GM18526 (cell line): ENCODE data around the gene CDIPT.

Experiments
- POLR2A ChIP-seq: IDR thresholded peaks from 3 replicates; pipeline ENCODE4 v1.6.1; 2011; ENCODE audit not compliant: insufficient read length; ENCODE audit errors: extremely low read depth

CDIPT gene

DNA sequence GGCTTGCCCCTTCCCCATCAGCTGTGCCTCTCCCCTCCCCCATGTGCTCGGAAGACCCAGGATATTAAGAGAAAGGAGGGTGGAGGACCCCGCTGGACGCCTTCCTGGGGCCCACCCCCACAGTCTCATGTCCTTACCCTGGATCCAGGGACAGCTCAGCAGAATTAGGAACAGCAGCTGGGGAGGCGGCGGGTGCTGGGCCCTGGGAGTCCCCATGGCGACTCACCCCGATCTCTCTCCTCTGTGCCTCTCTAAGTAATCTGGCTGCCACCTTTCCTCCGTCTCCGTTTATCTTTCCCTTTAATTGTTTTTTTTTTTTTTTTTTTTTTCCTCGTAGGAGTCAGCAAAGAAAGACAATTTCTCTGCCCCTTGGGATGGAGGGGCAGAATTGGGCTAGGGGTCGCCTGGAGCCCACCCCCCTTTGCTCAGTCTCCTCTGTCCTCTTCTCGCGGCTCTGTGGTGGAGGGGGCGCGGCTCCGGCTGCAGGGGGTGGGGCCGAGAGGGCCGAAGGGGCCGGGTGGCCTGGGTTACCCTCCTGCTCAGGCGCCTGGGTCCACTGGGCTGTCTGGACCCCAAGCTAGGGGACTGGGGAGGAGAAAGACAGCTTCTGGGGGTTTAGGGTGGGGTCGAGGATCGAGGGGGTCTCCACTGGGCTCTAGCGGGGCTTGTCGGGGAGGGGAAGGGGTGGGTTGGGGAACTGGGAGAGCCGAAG, 35.9 kb upstream of the CDIPT start:
- no peak for TF ChIP-seq POLR2A

- no peak for TF ChIP-seq POLR2A
Observed at GRCh38 chr16:29898135-29898803, 35.2 kb upstream of the CDIPT start.

GRCh38 chr16:29897333-29897732, 34.3 kb upstream of the CDIPT start:
- no peak for TF ChIP-seq POLR2A

DNA sequence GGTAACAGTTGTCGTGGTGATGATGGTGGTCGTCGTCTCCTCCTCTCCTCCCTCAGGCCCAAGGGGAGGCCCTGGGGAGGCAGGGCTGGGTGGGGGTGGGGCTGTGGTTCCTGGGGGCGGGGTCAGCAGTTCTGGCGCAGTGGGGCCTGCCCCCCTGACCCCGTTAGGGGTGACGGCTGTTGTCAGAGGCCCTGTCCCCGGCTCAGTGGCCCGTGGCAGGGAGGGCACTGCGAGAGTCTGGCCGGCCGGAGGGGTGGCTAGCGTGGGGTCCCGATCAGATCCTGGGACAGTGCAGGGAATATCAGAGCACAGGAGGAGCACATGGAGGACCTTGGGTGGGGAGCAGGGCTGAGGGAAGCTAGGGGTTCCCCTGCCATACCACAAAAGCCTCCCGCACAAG, 33.8 kb upstream of the CDIPT start:
- no peak for TF ChIP-seq POLR2A

- no peak for TF ChIP-seq POLR2A
Observed at GRCh38 chr16:29894352-29894751, 31.3 kb upstream of the CDIPT start.

DNA sequence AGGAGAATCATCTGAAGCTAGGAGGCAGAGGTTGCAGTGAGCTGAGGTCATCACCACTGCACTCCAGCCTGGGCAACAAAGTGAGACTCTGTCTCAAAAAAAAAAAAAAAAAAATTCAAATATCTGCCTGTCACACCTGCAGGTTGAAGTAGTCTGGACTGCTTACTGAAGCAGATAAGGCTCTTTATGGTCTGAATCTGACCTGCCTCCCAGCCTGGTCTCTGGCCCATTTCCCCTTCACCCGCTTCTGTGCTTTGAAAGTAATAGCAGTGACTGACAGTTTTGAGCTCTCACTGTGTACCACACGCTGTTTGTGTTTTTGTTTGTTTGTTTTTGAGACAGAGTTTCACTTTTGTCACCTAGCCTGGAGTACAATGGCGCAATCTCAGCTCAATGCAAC, 30.5 kb upstream of the CDIPT start:
- no peak for TF ChIP-seq POLR2A

- TF ChIP-seq POLR2A = no peak
Observed at GRCh38 chr16:29892458-29892813, 29.4 kb upstream of the CDIPT start.

DNA sequence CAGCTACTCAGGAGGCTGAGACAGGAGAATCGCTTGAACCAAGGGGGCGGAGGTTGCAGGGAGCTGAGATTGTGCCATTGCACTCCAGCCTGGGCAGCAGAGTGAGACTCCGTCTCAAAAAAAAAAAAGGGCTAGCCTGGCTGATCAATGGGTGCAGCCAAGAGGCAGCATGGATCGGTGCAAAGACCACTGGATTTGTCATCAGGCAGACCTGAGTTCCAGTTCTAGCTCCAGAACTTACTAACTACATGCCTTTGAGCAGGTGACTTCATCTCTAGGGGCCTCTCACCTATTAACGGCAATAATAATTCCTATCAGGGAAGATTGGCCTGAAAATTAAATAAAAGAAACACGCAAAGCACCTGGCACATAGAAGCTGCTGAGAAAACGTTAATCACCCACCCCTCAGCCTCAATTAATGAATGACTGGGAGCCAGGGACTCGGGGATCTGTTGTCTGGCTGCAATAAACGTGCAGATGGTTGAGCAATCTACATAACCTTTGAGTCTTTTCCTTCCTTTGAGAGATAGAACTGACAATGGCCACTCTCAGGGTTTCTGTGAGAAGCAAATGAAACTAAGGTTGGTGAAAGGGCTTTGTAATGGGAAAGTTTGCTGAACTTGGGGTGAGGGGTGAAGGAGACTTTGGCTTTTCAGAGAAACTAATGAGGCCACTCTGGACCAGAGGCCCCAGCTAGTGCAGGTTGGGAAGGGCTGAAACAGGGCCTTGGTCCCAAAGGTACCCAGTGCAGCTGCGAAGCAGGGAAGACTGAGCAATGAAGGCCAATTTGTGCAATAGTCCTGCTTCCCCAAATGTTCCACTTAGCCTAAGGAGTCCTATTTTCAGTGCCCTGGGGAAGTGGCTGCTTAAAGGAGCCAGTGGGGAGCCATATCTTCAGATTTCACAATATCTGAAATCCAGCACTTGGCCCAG, 28.8 kb upstream of the CDIPT start:
- TF ChIP-seq POLR2A = no peak

DNA sequence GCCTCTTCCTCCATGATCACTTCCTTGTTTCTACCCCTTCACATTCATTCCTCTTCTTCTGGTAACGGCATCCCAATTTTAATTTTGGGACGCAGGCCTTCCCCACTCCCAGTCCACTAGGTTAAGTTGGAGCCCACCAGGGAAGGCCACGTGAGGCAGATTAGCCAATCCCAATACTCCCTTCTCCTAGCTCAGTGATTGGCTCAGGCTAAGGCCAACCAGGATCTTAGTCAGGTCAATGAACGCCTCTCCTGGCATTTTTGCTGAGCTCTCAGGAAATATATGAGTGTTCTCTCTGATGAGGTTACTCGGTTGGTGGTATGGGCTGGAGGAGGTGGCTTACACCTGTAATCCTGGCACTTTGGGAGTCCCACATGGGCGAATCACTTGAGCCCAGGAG, 21.0 kb upstream of the CDIPT start:
- TF ChIP-seq POLR2A = no peak

GRCh38 chr16:29881050-29881449, 18.0 kb upstream of the CDIPT start:
- TF ChIP-seq POLR2A = no peak

- no peak for TF ChIP-seq POLR2A
Observed at GRCh38 chr16:29878172-29878571, 15.1 kb upstream of the CDIPT start.

GRCh38 chr16:29877266-29877961, 14.4 kb upstream of the CDIPT start:
- no peak for TF ChIP-seq POLR2A

GRCh38 chr16:29876594-29877249, 13.7 kb upstream of the CDIPT start:
- TF ChIP-seq POLR2A = no peak

- no peak for TF ChIP-seq POLR2A
Observed at GRCh38 chr16:29876217-29876593, 13.2 kb upstream of the CDIPT start.

GRCh38 chr16:29875206-29875605, 12.2 kb upstream of the CDIPT start:
- TF ChIP-seq POLR2A = no peak
